Measurements from ENCODE around the gene CADM3. TPM values are rescaled to one million over a fixed set of nuclear protein-coding genes. Genes with fewer than 3 reads are reported as not detected.
A peak's percentile ranks its signal among the peaks of the same experiment; 100 is the strongest.

Gene CADM3
- total RNA-seq, 1 donor from 2014 or later = 1.7 TPM

DNA sequence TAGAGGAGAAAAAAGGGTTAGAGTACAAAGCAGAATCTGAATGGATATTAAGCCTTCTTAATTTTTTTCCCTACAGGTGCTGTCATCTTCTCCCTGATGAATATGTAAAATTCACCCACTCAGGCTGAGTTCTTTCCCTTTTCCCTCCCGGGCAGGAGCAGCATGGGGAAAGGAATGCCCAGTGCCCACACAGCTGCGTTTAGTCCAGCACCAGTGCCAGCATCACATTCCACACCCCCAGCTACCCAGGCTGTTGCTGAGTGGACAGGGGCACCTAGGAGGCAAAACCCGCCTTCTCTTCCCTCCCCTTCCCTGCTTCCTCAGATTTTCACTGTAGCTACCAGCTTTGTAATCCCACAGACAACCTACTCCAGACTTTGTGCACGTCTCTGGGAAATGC is 3.4 kb upstream of the CADM3 start:
- Histone ChIP-seq H3K4me3 (no peak overlapping the region), H3K27ac (no peak overlapping the region), H3K27me3 (peaks cover 57% of the 10 kb centered on the region), H3K9me3 (no peaks in the 10 kb centered on the region), H3K4me1 (no peaks in the 10 kb centered on the region), H3K36me3 (no peaks in the 10 kb centered on the region)
- no peak for TF ChIP-seq CTCF (IDR thresholded peaks at IDR 0.05)
- no peak for ATAC-seq
- DNase-seq = no peak
- intact Hi-C loops (cut with DNase I) = loop anchor here (10.0 kb wide), 2 partner anchors 47 to 727 kb away; no protein-coding TSS in a partner anchor

DNA sequence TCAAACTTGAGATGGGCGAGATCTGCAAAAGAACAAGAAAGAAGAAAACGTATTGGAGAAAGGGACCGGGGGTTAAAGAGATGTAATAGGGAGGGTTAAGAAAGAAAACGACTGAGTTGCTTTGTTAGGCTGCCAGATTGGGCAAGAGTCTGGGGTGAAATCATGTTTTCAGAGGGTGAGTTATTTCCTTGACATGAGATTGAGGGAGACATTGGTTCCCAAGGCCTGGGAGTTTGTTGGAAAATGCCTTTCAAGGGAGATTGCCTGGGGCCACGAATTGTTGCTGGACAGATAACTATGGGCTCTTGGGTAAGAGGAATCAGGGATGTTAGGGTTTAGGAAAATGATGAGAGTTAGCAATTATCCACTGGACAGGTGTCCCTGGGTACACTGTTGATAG is 776 bp upstream of the CADM3 start:
- Histone ChIP-seq H3K9me3 (no peaks in the 10 kb centered on the region), H3K4me1 (no peaks in the 10 kb centered on the region), H3K27ac (no peak overlapping the region), H3K4me3 (no peak overlapping the region), H3K27me3 (peaks cover 72% of the 10 kb centered on the region), H3K36me3 (no peaks in the 10 kb centered on the region)
- ATAC-seq = no peak
- DNase-seq = no peak
- intact Hi-C loops (cut with DNase I) = no loop called here
- no peak for TF ChIP-seq CTCF (IDR thresholded peaks at IDR 0.05)

- DNase-seq (no peak), ATAC-seq (peak; percentile 21)
- H3K4me3 ChIP-seq = no peak overlapping the region
- no peak overlapping the region for H3K27ac ChIP-seq
- H3K27me3 ChIP-seq = peaks cover 65% of the 10 kb centered on the region
- H3K9me3 ChIP-seq = no peaks in the 10 kb centered on the region
- no peaks in the 10 kb centered on the region for H3K4me1 ChIP-seq
- H3K36me3 ChIP-seq = no peaks in the 10 kb centered on the region
- no peak for TF ChIP-seq CTCF (IDR thresholded peaks at IDR 0.05)
- intact Hi-C loops (cut with DNase I) = no loop called here
Measured at GRCh38 chr1:159171688-159172501, 480 bp downstream of the CADM3 start.

- no peaks in the 10 kb centered on the region for H3K36me3 ChIP-seq
- no peaks in the 10 kb centered on the region for H3K9me3 ChIP-seq
- H3K27ac ChIP-seq = no peak overlapping the region
- peaks cover 60% of the 10 kb centered on the region for H3K27me3 ChIP-seq
- no peak overlapping the region for H3K4me3 ChIP-seq
- H3K4me1 ChIP-seq = no peaks in the 10 kb centered on the region
- DNase-seq (no peak), ATAC-seq (peak; percentile 21)
- intact Hi-C loops (cut with DNase I) = no loop called here
- TF ChIP-seq CTCF (IDR thresholded peaks at IDR 0.05) = no peak
Measured at GRCh38 chr1:159172614-159173291, 1.3 kb downstream of the CADM3 start.

- ATAC-seq (no peak), DNase-seq (no peak)
- Histone ChIP-seq H3K4me3 (no peak overlapping the region), H3K36me3 (no peaks in the 10 kb centered on the region), H3K27me3 (peaks cover 57% of the 10 kb centered on the region), H3K4me1 (no peaks in the 10 kb centered on the region), H3K9me3 (no peaks in the 10 kb centered on the region), H3K27ac (no peak overlapping the region)
- no peak for TF ChIP-seq CTCF (IDR thresholded peaks at IDR 0.05)
- intact Hi-C loops (cut with DNase I) = no loop called here
Measured at GRCh38 chr1:159173320-159173719, 1.9 kb downstream of the CADM3 start.

All from upper lobe of right lung (tissue), 1 donor.